Skin epidermis (tissue), 12 donors: ENCODE measurements around the gene ARHGEF10L.

Experiments
- H3K27ac ChIP-seq, 21 experiments: fragments of 200-600 bp; sonication (generic) in 11 of 21; one replicate each; pipeline ENCODE4 v1.5.0; 2020; ENCODE audit warnings: mild to moderate bottlenecking in 3 of 21, inconsistent platforms in 2 of 21, moderate library complexity in 2 of 21
- H3K4me3 ChIP-seq, 7 experiments: fragments of 200-600 bp; sonication (generic) in 2 of 7; one replicate each; pipeline ENCODE4 v1.5.0; 2020; ENCODE audit warnings: inconsistent platforms in 2 of 7, mild to moderate bottlenecking in 2 of 7, moderate library complexity in 1 of 7

ARHGEF10L gene

GRCh38 chr1:17663646-17664045, 124.1 kb downstream of the ARHGEF10L start:
- Histone ChIP-seq H3K27ac (no peak overlapping the region), H3K4me3 (no peak overlapping the region)

- no peak overlapping the region for H3K27ac ChIP-seq
These were observed 124.8 kb downstream of the ARHGEF10L start for GRCh38 chr1:17664322-17664721.

DNA sequence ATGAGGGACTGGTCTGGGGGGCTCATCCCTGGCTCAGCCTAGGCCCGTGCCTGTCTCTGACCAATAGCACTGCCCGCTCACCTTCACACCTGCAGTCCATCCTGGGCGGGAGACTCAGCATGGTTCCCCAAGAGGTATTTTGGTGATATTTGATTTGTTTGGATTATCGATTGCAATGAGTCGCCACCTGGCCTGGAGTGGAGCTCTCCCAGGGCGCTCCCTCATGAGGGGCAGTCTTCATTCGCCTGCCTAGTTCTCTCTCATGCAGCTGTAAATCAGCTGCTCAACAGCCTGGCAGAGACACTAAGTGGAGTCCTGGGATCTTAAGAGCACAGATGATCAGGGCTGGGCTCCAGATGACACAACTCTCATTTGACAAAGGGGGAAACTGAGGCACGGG, 125.6 kb downstream of the ARHGEF10L start:
- H3K27ac ChIP-seq = no peak overlapping the region
- H3K4me3 ChIP-seq = no peak overlapping the region

More at GRCh38 chr1:17664322-17664721, 124.8 kb downstream of the ARHGEF10L start:
- H3K4me3 ChIP-seq = no peak overlapping the region

GRCh38 chr1:17665950-17666720, 126.6 kb downstream of the ARHGEF10L start:
- Histone ChIP-seq H3K4me3 (no peak overlapping the region), H3K27ac (no peak overlapping the region)

GRCh38 chr1:17667641-17668040, 128.1 kb downstream of the ARHGEF10L start:
- H3K4me3 ChIP-seq = no peak overlapping the region
- H3K27ac ChIP-seq = no peak overlapping the region

- Histone ChIP-seq H3K4me3 (no peak overlapping the region), H3K27ac (no peak overlapping the region)
These were observed 128.7 kb downstream of the ARHGEF10L start for GRCh38 chr1:17668195-17668594.

DNA sequence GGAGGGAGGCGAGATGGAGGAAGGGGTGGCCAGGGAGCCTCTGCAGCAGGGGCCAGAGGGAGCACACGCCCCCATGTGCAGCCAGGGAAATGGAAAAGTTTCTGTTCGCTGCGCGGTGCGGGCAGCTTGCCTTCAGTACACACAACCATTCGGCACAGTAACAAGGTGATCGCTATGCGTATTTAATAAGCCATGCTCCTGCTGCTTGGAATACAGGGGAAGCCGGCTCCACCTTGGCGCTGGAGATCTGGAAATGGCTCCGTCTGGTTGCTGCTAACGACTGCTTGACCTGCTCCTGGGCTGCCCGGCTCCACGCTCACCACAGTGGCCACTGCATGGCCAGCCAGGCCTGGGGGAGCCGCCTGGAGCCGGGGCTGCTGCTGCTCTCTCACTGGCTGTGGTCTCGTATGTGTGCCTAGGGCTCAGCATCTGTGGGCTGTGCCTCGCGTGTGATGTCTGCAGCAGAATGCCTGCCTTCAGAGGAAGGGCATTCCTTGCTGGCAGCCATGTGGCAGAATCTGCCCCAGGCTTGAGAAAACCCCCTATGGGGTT, 129.2 kb downstream of the ARHGEF10L start:
- H3K4me3 ChIP-seq = no peak overlapping the region

DNA sequence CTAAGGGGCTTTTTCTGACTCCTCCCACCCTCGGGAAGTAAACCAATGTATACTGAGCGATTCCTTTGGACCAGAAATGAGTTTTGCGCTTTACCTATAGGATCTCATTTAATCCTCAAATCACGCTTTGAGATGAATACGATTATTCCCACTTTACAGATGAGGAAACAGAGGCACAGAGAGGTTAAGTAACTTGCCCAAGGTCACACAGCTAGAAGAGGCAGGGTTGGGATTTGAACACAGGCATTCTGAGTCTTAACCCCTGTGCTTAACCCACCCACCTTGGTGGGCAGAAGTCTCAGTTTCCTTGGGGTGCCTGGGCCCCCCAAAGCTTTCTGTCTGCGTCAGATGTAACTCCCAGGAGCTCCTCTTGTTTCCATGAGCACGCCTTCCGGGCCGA, 129.8 kb downstream of the ARHGEF10L start:
- no peak overlapping the region for H3K4me3 ChIP-seq
- no peak overlapping the region for H3K27ac ChIP-seq

More for the DNA sequence above, 129.2 kb downstream of the ARHGEF10L start:
- H3K27ac ChIP-seq = no peak overlapping the region

GRCh38 chr1:17669866-17670451, 130.5 kb downstream of the ARHGEF10L start:
- H3K27ac ChIP-seq = no peak overlapping the region
- H3K4me3 ChIP-seq = no peak overlapping the region

DNA sequence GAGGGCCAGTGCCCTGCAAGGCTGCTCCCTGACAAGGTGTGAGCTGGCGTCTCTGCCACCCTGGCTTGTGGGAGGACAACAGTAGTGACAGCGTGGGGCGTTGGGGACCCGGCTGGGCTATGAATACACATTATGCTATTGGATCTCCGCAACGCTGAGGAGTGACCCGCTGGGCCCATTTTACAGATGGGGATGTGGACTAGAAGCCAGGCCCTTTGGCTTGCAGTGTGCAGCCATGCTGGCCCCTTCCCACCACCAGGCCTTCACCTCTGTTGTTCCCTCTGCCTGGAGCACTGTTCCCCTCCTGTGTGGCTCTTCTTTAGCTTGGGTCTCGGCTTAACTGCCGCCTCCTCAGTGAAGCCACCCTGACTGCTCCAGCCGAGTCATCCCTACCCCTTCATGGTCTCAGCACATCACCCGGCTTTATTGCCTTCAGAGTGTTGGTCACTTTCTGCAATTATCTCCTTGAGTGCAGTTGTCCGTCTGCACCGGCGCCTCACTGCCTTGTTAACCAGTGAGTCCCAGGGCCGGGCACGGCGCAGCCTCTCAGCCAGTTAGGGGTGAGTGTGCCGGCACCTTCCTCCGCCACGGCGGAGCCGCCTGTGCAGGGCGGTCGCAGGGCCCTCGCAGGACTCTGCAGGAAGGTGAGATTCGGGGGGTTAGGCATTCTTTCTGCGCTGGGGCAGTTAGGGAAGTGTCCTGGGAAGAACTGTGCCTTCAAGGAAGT, 131.3 kb downstream of the ARHGEF10L start:
- no peak overlapping the region for H3K27ac ChIP-seq

GRCh38 chr1:17671314-17671705, 131.8 kb downstream of the ARHGEF10L start:
- H3K27ac ChIP-seq = no peak overlapping the region

More for the DNA sequence above, 131.3 kb downstream of the ARHGEF10L start:
- no peak overlapping the region for H3K4me3 ChIP-seq

GRCh38 chr1:17671741-17672140, 132.2 kb downstream of the ARHGEF10L start:
- no peak overlapping the region for H3K27ac ChIP-seq

More at GRCh38 chr1:17671314-17671705, 131.8 kb downstream of the ARHGEF10L start:
- no peak overlapping the region for H3K4me3 ChIP-seq

DNA sequence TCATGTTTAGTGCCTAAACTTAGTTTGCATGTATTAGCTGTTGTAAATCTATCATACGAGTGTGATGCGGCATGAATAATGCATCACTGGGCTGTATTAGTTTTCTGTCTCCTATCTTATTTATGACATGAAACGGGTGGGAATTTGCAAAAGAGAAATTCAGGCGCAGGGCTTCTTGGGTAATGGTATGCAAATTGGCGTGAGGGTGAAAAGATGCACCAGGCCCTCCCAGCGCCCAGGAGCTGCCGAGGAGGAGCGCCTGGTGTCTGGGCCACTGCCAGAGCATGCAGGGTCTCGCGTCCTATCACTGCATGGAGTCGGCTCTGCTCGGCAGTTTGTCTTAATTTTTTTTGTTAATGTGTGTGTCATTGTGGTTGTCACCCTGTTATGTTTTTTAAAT, 132.7 kb downstream of the ARHGEF10L start:
- Histone ChIP-seq H3K4me3 (no peak overlapping the region), H3K27ac (no peak overlapping the region)

More at GRCh38 chr1:17671741-17672140, 132.2 kb downstream of the ARHGEF10L start:
- H3K4me3 ChIP-seq = no peak overlapping the region

- no peak overlapping the region for H3K4me3 ChIP-seq
- H3K27ac ChIP-seq = peak overlapping the region in 1 of 21 experiments; percentile 13
These were observed 134.0 kb downstream of the ARHGEF10L start for GRCh38 chr1:17673329-17674072.

DNA sequence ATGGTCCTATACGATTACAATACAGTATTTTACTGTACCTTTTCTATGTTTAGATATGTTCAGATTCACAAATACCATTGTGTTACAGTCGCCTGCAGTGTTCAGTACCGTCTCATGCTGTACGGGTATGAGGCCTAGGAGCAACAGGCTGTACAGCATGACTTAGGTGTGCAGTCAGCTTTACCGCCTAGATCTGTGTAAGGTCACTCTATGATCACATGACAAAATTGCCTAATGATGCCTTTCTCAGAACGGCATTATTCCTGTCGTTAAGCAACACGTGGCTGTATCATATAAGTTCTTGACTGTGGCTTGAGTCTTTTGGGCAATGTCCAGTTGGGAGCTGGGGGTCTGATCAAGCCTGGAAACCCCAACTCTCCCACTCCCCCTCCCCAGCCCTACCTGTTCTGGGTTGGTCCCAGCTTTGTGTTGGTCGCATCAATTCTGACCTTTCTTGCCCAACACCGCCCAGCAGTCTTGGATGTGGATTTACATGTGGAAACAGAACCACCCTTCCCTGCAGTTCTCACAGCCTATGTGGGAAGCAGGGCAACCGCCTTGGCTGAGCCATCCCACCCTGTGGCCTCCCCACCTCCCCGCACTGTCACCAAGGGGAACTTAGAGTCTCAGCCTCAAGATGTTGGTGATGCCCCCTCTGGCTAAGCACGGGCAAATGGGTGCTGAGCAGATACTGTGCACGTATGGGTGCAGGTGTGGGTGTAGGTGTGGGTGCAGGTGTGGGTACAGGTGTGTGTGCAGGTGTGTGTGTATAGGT, 135.4 kb downstream of the ARHGEF10L start:
- H3K4me3 ChIP-seq = no peak overlapping the region
- H3K27ac ChIP-seq = no peak overlapping the region

DNA sequence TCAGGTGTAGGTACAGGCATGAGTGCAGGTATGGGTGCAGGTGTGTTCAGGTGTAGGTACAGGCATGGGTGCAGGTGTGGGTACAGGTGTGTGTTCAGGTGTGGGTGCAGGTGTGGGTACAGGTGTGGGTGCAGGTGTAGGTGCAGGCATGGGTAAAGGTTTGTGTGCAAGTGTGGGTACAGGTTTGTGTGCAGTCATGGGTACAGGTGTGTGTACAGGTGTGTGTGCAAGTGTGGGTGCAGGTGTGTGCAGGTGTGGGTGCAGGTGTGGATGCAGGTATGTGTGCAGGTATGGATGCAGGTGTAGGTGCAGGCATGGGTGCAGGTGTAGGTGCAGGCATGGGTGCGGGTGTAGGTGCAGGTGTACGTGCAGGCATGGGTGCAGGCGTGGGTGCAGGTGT, 136.2 kb downstream of the ARHGEF10L start:
- no peak overlapping the region for H3K4me3 ChIP-seq
- H3K27ac ChIP-seq = no peak overlapping the region

GRCh38 chr1:17676387-17677060, 137.0 kb downstream of the ARHGEF10L start:
- Histone ChIP-seq H3K4me3 (no peak overlapping the region), H3K27ac (no peak overlapping the region)

GRCh38 chr1:17678011-17678410, 138.5 kb downstream of the ARHGEF10L start:
- H3K27ac ChIP-seq = no peak overlapping the region

More at GRCh38 chr1:17678011-17678410, 138.5 kb downstream of the ARHGEF10L start:
- H3K4me3 ChIP-seq = no peak overlapping the region
